ENCODE data around the gene OR7G3. TPM values are rescaled to one million over a fixed set of nuclear protein-coding genes. Genes with fewer than 3 reads are reported as not detected.

Gene OR7G3
- total and polyA plus RNA-seq, 2 of the 8 experiments (the other 6 are each of a cell fraction or from before 2014, with no cell fraction given) = not detected

- no peak overlapping the region for H3K27ac ChIP-seq (ENCODE audit: low read depth, low read length)
- ChIA-PET CTCF (ENCODE audit: partially characterized antibody) (no interaction called here), POLR2A (ENCODE audit: partially characterized antibody) (no interaction called here)
- no peak overlapping the region for H2BK20ac ChIP-seq (ENCODE audit: low read length)
- no peak overlapping the region for H3K4me2 ChIP-seq (ENCODE audit: insufficient read depth in 1 of 2, low read depth in 2 of 2, low read length in 2 of 2)
- no peaks in the 10 kb centered on the region for H3K4me1 ChIP-seq (replicated peaks in 1 of 4; ENCODE audit: control insufficient read depth in 3 of 4, insufficient read depth in 4 of 4, low read length in 3 of 4)
- H4K8ac ChIP-seq (ENCODE audit: extremely low read depth, insufficient read depth, low read length) = no peak overlapping the region
- no peak overlapping the region for H2AK5ac ChIP-seq (ENCODE audit: low read depth, low read length)
- no peaks in the 10 kb centered on the region for H3K27me3 ChIP-seq (replicated peaks in 1 of 4; ENCODE audit: control insufficient read depth in 3 of 4, extremely low read depth in 1 of 4, insufficient read depth in 3 of 4, low read length in 3 of 4)
- FAIRE-seq = no peak
- H3K23ac ChIP-seq (ENCODE audit: insufficient read length) = no peak overlapping the region
- H3K56ac ChIP-seq (replicated peaks; ENCODE audit: insufficient read length, low read depth, low read length) = no peak overlapping the region
- no peaks in the 10 kb centered on the region for H3K36me3 ChIP-seq (ENCODE audit: control insufficient read depth in 2 of 4, insufficient read depth in 4 of 4, low read length in 3 of 4)
- no peak overlapping the region for H2BK120ac ChIP-seq (replicated peaks; ENCODE audit: low read depth, low read length)
- H4K20me1 ChIP-seq (replicated peaks in 1 of 2; ENCODE audit: control insufficient read depth in 1 of 2, insufficient read depth in 2 of 2, low read length in 2 of 2) = no peaks in the 10 kb centered on the region
- TF ChIP-seq CREB1 (IDR thresholded peaks at IDR 0.05) (no peak), SIN3A (conservative IDR thresholded peaks at IDR 0.05 in 1 of 2, IDR thresholded peaks at IDR 0.05 in 1 of 2; ENCODE audit: low read depth in 1 of 2, low read length in 2 of 2) (no peak), JUN (IDR thresholded peaks at IDR 0.05; ENCODE audit: low read depth, low read length) (no peak), RNF2 (IDR thresholded peaks at IDR 0.05; ENCODE audit: borderline replicate concordance, low read depth, low read length, missing control alignments, poor library complexity, severe bottlenecking) (no peak), SUZ12 (IDR thresholded peaks at IDR 0.05; ENCODE audit: low read length) (no peak)
- H3K9ac ChIP-seq (replicated peaks in 1 of 4; ENCODE audit: extremely low read depth in 1 of 4, low read depth in 3 of 4, low read length in 3 of 4) = no peak overlapping the region
- no peak for DNase-seq (ENCODE audit: low read depth in 1 of 2, low spot score in 2 of 2)
- peaks cover 3 to 5% of the 10 kb centered on the region in 2 experiments; a peak in 3 of 4 replicates for H3K9me3 ChIP-seq (ENCODE audit: insufficient read depth in 2 of 2, low read depth in 1 of 2, low read length in 1 of 2)
- 86% methylated on average over 6 of the region's 6 CpGs; no CpG with 5 or more reads in 1 of the 2 experiments for WGBS, 2 experiments (ENCODE audit: extremely low coverage in 1 of 2, insufficient coverage in 1 of 2, insufficient read length in 1 of 2, insufficient replicate concordance in 2 of 2, low coverage in 1 of 2, low lambda C conversion rate in 2 of 2, missing lambda C conversion rate in 1 of 2)
- no peaks in the 10 kb centered on the region for H3K79me1 ChIP-seq (ENCODE audit: low read depth, low read length)
- H2BK15ac ChIP-seq (ENCODE audit: low read length) = no peak overlapping the region
- no peak overlapping the region for H3K4me3 ChIP-seq (ENCODE audit: extremely low read depth in 1 of 4, insufficient read depth in 2 of 4, low read depth in 3 of 4, low read length in 4 of 4)
- no peak overlapping the region for H2BK5ac ChIP-seq (ENCODE audit: low read depth, low read length)
- no peaks in the 10 kb centered on the region for H3K79me2 ChIP-seq (ENCODE audit: control insufficient read depth in 1 of 2, insufficient read depth in 2 of 2, low read length in 2 of 2)
- no peak overlapping the region for H2BK12ac ChIP-seq (ENCODE audit: low read depth, low read length)
- no peak overlapping the region for H3K18ac ChIP-seq (ENCODE audit: extremely low read depth, low read length)
- H3K4ac ChIP-seq (replicated peaks; ENCODE audit: insufficient read length, low read depth, low read length) = no peak overlapping the region
- H4K5ac ChIP-seq (ENCODE audit: insufficient read length, low read depth, low read length) = no peak overlapping the region
- H4K91ac ChIP-seq (replicated peaks; ENCODE audit: insufficient read length, low read length) = no peak overlapping the region
- H3K14ac ChIP-seq (ENCODE audit: insufficient read length) = no peak overlapping the region
- no peak overlapping the region for H2AFZ ChIP-seq (ENCODE audit: low read length)
- H3K23me2 ChIP-seq (ENCODE audit: low read depth, low read length) = no peaks in the 10 kb centered on the region
Measured at GRCh38 chr19:9171393-9171991, 44.7 kb upstream of the OR7G3 start.

All from H1 (cell line).